RWPE1 (cell line): ENCODE data around the gene DIDO1.

Experiments
- CTCF ChIA-PET: fragments of 350-600 bp; sonication (Branson Sonifier 250); formaldehyde crosslinking; extraction: SDS; loops from one replicate; lab custom pipeline; 2021; lab: Yijun Ruan, JAX
- POLR2A ChIA-PET: fragments of 400-600 bp; formaldehyde crosslinking; extraction: SDS; loops from one replicate; lab custom pipeline; 2020; ENCODE audit warnings: antibody characterized with exemption; ENCODE audit not compliant: low non-redundant PET; lab: Yijun Ruan, JAX
- DNase-seq: peaks from one replicate; pipeline ENCODE4 v3.0.0; 2012; ENCODE audit warnings: low spot score
- H3K27ac ChIP-seq: fragments of 450-650 bp; 2 replicates; pipeline ENCODE4 v1.5.1; 2017
- CTCF ChIP-seq: fragments of 450-650 bp; conservative IDR thresholded peaks from 2 replicates; pipeline ENCODE4 v1.5.1; 2017; ENCODE audit warnings: low read depth, mild to moderate bottlenecking

Gene DIDO1

GRCh38 chr20:62840244-62841197 is 85.8 kb downstream of the DIDO1 start:
- DNase-seq, result no peak
- no peak for TF ChIP-seq CTCF
- CTCF ChIA-PET, result interaction anchor here (1.6 kb wide), 1 partner anchor 18 kb away, joined by 4 read pairs; no protein-coding TSS in a partner anchor
- POLR2A ChIA-PET, result no interaction called here
- H3K27ac ChIP-seq, result no peak overlapping the region

- POLR2A ChIA-PET, result no interaction called here
- no peak overlapping the region for H3K27ac ChIP-seq
- TF ChIP-seq CTCF, result no peak
- no peak for DNase-seq
- CTCF ChIA-PET, result no interaction called here
Observed at GRCh38 chr20:62839816-62840215, 86.5 kb downstream of the DIDO1 start.

- POLR2A ChIA-PET, result no interaction called here
- H3K27ac ChIP-seq, result no peak overlapping the region
- TF ChIP-seq CTCF, result no peak
- no peak for DNase-seq
- CTCF ChIA-PET, result interaction anchor here (0.6 kb wide), 1 partner anchor 1063 kb away, joined by 7 read pairs; no protein-coding TSS in a partner anchor
Observed at GRCh38 chr20:62839261-62839660, 87.0 kb downstream of the DIDO1 start.

GRCh38 chr20:62838128-62838891 is 88.0 kb downstream of the DIDO1 start:
- TF ChIP-seq CTCF, result no peak
- ChIA-PET CTCF (no interaction called here), POLR2A (no interaction called here)
- peak overlapping the region; percentile 63 for H3K27ac ChIP-seq
- DNase-seq, result no peak

GRCh38 chr20:62837790-62838127 is 88.5 kb downstream of the DIDO1 start:
- peak overlapping the region; percentile 63 for H3K27ac ChIP-seq
- TF ChIP-seq CTCF, result no peak
- no peak for DNase-seq
- CTCF ChIA-PET, result no interaction called here
- POLR2A ChIA-PET, result no interaction called here

- ChIA-PET CTCF (interaction anchor here (0.5 to 1.1 kb wide), 4 partner anchors 9 to 74 kb away, joined by 3 to 5 read pairs (median 3); no protein-coding TSS in a partner anchor), POLR2A (interaction anchor here (0.6 kb wide), 1 partner anchor 16 kb away, joined by 3 read pairs; no protein-coding TSS in a partner anchor)
- H3K27ac ChIP-seq, result peak overlapping the region; percentile 63
- TF ChIP-seq CTCF, result no peak
- no peak for DNase-seq
Observed at GRCh38 chr20:62836967-62837490, 89.3 kb downstream of the DIDO1 start.
